HS-5 (cell line): ENCODE results near the gene RCVRN.
A peak's percentile ranks its signal among the peaks of the same experiment; 100 is the strongest.

Experiments used
- DNase-seq: peaks from one replicate; pipeline ENCODE4 v3.0.0-alpha.2; 2012; ENCODE audit warnings: low read depth

The RCVRN gene

GRCh38 chr17:9898812-9899211, 6.3 kb downstream of the RCVRN start:
- no peak for DNase-seq

DNA sequence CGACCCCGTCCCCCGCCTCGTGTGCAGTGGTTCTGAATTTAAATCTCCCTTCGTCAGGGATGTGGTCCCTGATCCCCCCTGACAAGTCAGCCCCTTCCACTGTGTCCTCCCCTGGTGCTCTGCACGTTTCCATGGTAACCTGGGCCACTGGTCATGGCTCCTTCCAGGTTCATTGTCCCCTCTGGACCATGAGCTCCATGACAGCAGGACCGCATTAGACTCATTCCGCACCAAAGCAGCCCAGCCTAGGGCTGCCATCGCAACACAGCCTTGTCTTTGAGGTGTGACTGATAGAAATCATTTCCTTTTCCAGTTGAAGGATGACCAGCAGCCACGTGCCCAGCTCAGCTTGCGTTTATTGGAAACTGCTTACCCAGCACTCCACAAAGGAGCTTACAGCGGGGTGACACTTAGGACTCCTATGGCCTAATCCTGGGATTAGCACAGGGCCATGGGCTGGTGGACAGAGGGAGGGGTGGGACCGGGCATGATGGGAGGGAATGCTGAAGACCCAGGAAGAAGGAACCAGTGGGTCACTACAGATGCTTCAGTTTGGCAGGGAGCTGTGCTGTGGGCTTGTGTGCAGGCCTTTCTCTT, 7.6 kb downstream of the RCVRN start:
- DNase-seq, result no peak

- DNase-seq, result no peak
Measured at GRCh38 chr17:9895923-9896322, 9.1 kb downstream of the RCVRN start.

GRCh38 chr17:9894231-9894630, 10.8 kb downstream of the RCVRN start:
- DNase-seq, result no peak

DNA sequence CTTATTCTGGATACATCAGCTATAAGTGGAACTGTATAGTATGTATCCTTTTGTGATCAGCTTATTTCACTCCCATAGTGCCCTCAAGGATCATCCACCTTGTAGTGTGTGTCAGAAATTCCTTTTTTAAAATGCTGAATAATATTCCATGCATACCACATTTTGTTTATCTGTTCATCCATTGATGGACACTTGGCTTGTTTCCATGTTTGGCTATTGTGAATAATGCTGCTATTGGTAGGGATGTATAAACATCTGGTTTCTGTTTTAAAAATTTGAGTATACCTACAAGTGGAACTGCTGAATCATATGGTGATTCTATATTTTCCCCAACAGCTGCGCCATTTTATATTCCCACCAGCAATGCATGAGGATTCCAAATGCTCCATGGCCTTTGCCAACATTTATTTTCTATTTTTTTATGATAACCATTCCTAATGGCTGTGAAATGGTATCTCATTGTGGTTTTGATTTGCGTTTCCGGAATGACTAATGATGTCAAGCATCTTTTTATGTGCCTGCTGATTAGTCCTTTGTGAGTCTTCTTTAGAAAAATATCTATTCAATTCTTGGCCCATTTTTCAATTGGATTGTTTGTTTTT, 11.6 kb downstream of the RCVRN start:
- DNase-seq, result peak; percentile 66

GRCh38 chr17:9890124-9890523, 14.9 kb downstream of the RCVRN start:
- DNase-seq, result no peak

DNA sequence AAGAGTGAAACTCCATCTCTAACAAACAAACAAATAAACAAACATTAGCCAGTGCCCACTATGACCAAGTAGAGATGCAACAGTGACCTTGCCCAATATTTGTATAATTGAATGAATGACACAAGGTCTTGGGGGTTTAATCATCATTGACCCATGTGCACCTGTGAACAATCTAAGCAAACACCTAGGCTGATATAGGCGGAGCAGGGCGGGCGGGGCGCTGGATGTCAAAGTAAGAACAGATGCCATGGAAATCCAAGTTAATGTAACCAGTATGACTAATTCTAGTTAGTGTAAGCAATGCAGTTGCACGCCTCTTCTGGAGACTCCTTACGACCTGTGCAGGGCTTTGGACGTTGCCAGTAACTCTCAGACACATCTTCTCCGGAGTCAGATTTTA, 17.6 kb downstream of the RCVRN start:
- DNase-seq, result no peak

- no peak for DNase-seq
Measured at GRCh38 chr17:9886141-9886930, 18.7 kb downstream of the RCVRN start.

- DNase-seq, result no peak
Measured at GRCh38 chr17:9883451-9883850, 21.6 kb downstream of the RCVRN start.

DNA sequence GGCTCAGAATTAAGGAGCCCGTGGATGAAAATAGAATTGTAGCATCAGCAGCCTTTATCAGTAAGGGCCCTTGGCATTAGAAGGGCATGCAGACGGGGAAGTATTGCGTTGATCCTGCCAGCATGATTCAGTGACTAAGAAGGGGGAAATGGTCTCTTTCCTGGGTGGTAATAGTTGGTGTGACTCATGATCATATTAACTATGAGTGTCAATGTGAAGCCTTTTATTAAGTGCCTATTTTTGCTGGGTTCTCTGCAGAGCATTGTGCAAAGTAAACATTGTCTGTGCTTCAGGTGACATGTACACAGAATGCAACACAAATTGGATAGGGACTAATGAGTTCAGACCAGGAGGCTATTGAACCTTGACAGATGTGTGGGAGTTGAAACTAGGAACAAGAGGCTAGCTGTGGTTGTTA, 24.5 kb downstream of the RCVRN start:
- no peak for DNase-seq

- no peak for DNase-seq
Measured at GRCh38 chr17:9878786-9879525, 26.1 kb downstream of the RCVRN start.

DNA sequence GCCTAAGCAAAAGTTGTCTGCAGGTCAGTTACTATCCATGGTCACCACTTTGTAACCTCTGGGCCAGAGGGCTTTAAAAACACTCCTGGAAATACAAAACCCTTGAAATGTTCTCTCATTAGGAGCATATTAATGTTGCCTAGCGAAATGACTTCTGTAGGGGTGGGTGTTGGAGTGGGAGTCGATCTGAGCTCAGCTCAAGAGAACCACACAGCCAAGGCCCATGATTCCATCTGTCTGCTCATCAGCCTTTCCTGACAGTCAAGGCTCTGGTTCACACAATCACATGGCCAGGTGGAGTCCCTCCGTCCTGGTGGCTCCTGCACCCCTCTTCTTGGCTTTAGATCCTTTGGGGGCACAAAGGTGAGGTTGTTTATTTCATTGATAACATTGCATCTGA, 26.7 kb downstream of the RCVRN start:
- DNase-seq, result no peak

DNA sequence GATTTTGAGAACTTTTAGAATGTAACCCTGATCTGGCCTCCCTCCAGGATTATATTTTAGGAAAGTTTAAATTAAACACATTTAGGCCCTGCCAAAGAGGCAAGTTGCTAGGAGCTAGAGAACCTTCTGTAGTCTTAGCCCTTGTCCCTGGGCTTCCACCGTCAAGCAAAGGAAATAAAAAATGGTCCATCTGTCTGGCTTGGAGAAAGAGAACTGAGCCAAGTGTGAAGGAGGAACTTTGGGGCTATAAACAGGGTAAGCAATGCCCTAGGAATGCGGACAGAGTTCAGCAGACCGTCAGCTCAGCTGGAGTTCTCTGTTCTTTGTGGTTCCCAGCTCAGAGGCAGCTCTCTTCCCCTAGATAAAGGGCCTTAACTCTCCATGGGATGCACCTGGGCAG, 29.6 kb downstream of the RCVRN start:
- no peak for DNase-seq

DNA sequence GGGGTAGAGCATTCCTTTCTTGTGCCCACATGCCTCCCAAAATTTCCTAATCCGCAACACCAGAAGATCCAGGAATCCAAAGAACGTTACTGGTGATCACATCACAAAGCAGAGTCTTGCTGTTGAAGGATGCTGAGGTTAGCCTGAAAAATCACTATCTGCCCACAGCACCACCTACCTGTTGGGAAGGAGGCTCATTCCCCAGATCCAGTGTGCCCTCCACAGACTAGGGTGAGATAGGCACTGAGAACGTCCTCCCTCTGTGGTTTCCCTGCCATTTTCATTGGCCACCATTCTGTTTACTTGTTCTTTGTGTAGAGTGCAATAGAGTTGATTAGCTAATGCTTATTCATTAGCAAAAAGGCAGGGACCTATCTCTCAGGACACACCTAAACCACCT, 30.3 kb downstream of the RCVRN start:
- DNase-seq, result no peak

DNA sequence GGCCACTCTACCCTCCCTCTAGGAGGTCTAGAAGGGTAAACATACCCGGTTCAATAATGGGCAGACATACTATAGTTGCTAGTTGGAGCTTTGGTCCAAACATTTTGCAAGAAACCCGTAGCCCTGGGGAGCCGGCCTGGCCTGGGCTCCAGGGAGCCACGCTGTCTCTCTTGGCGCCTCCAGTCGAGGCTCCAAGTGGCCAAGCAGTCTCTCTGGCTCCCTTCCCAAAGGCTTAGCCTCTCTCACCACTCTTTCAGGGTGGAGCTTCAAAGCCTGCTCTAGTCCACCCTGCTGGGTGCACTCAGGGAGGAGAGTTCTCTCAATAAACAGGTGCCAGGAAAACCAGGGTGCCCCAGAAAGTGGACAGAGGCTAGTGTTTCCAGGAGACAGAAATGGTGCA, 32.2 kb downstream of the RCVRN start:
- no peak for DNase-seq

DNA sequence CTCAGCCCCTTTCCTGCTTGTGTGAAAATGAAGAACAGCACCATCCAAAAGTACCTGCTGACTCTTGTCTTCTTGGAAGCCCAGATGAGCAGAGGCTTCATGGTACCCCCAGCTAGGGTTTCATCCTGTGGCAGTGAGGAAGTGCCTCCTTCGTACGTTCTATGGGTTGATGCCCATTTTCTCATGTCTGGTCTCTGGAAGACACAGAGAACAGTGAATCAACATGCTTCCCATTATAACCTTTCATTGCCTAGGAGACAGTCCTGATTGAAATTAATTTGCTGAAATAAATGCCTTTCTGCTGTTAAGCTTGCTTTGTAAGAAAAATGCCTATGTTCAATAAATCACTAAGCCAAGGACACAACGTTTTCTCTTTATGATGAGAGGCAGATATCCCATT, 36.5 kb downstream of the RCVRN start:
- DNase-seq, result no peak

GRCh38 chr17:9865586-9865985, 39.5 kb downstream of the RCVRN start:
- no peak for DNase-seq

DNA sequence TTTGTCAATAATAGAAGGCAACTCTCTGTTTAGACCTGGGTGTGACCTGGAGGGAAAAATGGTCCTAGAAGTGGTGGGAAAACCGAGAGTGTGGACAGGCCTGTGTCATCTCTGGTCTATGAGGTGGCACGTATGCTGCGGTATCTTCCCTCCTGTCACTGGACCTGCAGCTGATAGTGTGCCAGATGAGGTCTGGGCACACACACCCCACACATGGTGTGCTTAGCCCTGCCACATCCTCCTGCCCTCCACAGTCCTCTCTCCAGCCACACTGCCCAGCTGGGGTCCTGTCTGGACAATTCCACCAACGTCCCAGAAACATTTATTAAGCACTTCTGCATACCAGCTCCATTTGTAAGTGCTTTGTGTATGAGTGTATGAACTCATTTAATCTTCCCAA, 42.1 kb downstream of the RCVRN start:
- DNase-seq, result no peak

GRCh38 chr17:9862220-9862619, 42.9 kb downstream of the RCVRN start:
- no peak for DNase-seq

DNA sequence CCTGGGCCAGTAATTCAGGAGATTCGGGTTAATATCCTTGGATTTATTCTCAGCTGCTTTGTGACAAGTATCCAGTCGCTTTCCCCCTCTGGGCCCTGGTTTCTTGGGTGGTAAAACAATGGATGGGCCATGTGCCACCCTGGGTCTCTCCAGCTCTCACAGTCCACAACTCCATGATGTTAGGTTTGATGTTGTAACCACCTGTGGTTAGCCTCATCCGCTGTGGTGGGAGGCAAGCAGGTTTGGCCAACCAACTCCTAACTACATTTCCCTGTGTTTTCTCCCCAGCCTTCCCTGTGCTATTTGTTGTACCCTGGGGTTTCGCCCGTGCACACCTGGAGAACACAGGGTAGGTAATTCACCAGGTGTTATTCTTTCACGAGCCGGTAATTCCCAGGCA, 44.2 kb downstream of the RCVRN start:
- DNase-seq, result no peak

DNA sequence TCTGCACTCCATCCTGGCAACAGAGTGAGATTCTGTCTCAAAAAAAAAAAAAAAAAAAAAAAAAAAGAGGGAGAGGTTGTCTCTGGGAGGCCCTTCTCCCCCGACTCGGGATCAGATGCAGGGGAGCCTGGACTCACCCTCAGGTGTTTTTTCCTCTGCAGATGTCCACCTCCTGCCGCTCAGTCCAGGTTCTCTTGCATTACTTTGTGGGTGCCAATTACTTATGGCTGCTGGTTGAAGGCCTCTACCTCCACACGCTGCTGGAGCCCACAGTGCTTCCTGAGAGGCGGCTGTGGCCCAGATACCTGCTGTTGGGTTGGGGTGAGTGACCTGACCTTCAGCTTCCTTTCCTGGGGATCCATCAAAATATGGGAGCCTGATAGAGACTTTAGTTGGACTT, 45.3 kb downstream of the RCVRN start:
- DNase-seq, result no peak

DNA sequence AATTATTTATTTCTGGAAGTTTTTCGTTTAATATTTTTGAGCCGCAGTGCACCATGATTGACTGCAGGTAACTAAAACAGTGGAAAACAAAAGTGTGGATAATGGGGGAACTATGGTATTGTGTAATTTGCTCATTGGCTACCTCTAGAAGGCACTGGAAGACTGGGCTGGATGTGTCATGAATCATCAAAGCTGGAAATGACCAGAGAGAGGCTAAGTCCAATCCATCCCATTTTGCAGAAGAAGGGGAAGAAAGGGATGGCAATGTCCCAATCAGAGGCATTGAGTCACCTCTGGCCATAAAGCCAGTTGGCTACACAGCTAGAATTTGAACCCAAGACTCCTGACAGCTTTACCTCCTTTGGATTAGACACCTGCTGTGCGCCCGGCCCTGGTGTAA, 50.0 kb downstream of the RCVRN start:
- no peak for DNase-seq

- DNase-seq, result no peak
Measured at GRCh38 chr17:9854255-9854654, 50.8 kb downstream of the RCVRN start.
